ENCODE results near the gene GPATCH3.
A peak's percentile ranks its signal among the peaks of the same experiment; 100 is the strongest.

Gene GPATCH3

GRCh38 chr1:26932531-26932930 lies 32.3 kb upstream of the GPATCH3 start:
- DNase-seq, result no peak
- no peak for TF ChIP-seq CTCF (IDR thresholded peaks at IDR 0.05; ENCODE audit: low read depth, low read length)
- Histone ChIP-seq H3K4me3 (ENCODE audit: low read depth, low read length) (no peak overlapping the region), H3K36me3 (peaks cover 64% of the 10 kb centered on the region), H3K9me3 (ENCODE audit: severe bottlenecking) (no peaks in the 10 kb centered on the region), H3K27ac (no peak overlapping the region), H3K27me3 (ENCODE audit: insufficient read depth, low read depth, severe bottlenecking) (no peaks in the 10 kb centered on the region)

- Histone ChIP-seq H3K27ac (no peak overlapping the region), H3K36me3 (peaks cover 54% of the 10 kb centered on the region), H3K4me3 (ENCODE audit: low read depth, low read length) (no peak overlapping the region)
These were observed 23.4 kb upstream of the GPATCH3 start for GRCh38 chr1:26923711-26924110.

GRCh38 chr1:26922901-26923300 lies 22.6 kb upstream of the GPATCH3 start:
- Histone ChIP-seq H3K9me3 (ENCODE audit: severe bottlenecking) (no peaks in the 10 kb centered on the region), H3K36me3 (peaks cover 47% of the 10 kb centered on the region), H3K4me3 (ENCODE audit: low read depth, low read length) (no peak overlapping the region; the same call in 1 of the 2 replicates), H3K27ac (no peak overlapping the region), H3K27me3 (ENCODE audit: insufficient read depth, low read depth, severe bottlenecking) (no peaks in the 10 kb centered on the region)
- no peak for DNase-seq
- no peak for TF ChIP-seq CTCF (IDR thresholded peaks at IDR 0.05; ENCODE audit: low read depth, low read length)

More at GRCh38 chr1:26923711-26924110, 23.4 kb upstream of the GPATCH3 start:
- TF ChIP-seq CTCF (IDR thresholded peaks at IDR 0.05; ENCODE audit: low read depth, low read length), result no peak
- Histone ChIP-seq H3K27me3 (ENCODE audit: insufficient read depth, low read depth, severe bottlenecking) (no peaks in the 10 kb centered on the region), H3K9me3 (ENCODE audit: severe bottlenecking) (no peaks in the 10 kb centered on the region)
- no peak for DNase-seq

GRCh38 chr1:26922431-26922729 lies 22.1 kb upstream of the GPATCH3 start:
- H3K27me3 ChIP-seq (ENCODE audit: insufficient read depth, low read depth, severe bottlenecking), result no peaks in the 10 kb centered on the region

GRCh38 chr1:26921540-26922430 lies 21.5 kb upstream of the GPATCH3 start, which contains the start of gene NUDC:
Gene NUDC, plus strand, starts transcription at chr1:26921743. Its CDS starts 106 bp downstream, at chr1:26921849.
- Histone ChIP-seq H3K27me3 (ENCODE audit: insufficient read depth, low read depth, severe bottlenecking) (no peaks in the 10 kb centered on the region), H3K9me3 (ENCODE audit: severe bottlenecking) (no peaks in the 10 kb centered on the region), H3K4me3 (ENCODE audit: low read depth, low read length) (peak within 1 kb of the TSS; percentile 86), H3K27ac (peak within 1 kb of the TSS; percentile 85), H3K36me3 (peaks cover 39% of the 10 kb centered on the region)
- DNase-seq, result peak; percentile 97
- no peak for TF ChIP-seq CTCF (IDR thresholded peaks at IDR 0.05; ENCODE audit: low read depth, low read length)

More at GRCh38 chr1:26922431-26922729, 22.1 kb upstream of the GPATCH3 start:
- TF ChIP-seq CTCF (IDR thresholded peaks at IDR 0.05; ENCODE audit: low read depth, low read length), result no peak
- H3K9me3 ChIP-seq (ENCODE audit: severe bottlenecking), result no peaks in the 10 kb centered on the region
- peaks cover 42% of the 10 kb centered on the region for H3K36me3 ChIP-seq
- peak overlapping the region; percentile 85 for H3K27ac ChIP-seq
- no peak for DNase-seq
- H3K4me3 ChIP-seq (ENCODE audit: low read depth, low read length), result peak overlapping the region; percentile 86
